ENCODE data around the gene CAMTA2. TPM values are rescaled to one million over a fixed set of nuclear protein-coding genes. Genes with fewer than 3 reads are reported as not detected.
"Not testable (repeated sequence)": the region's sequence is repeated elsewhere in the genome, so short reads cannot be mapped to it uniquely, and the experiment has no call there.

The CAMTA2 gene
- total RNA-seq, 1 experiment from 2014 or later: 9.5 TPM

- H3K9me2 ChIP-seq (replicated peaks; ENCODE audit: insufficient read depth, low read length): no peaks in the 10 kb centered on the region
- no peaks in the 10 kb centered on the region for H3K4me1 ChIP-seq (ENCODE audit: low read length)
- DNase-seq: no peak
- no peak within 1 kb of the TSS for H3K9ac ChIP-seq (ENCODE audit: low read length)
- H2AFZ ChIP-seq (ENCODE audit: low read length): no peak within 1 kb of the TSS
- H4K20me1 ChIP-seq (ENCODE audit: insufficient read depth, low read depth, low read length): no peaks in the 10 kb centered on the region
- no peaks in the 10 kb centered on the region; the same call in 1 of the 2 replicates for H3K36me3 ChIP-seq (ENCODE audit: insufficient read depth, low read length)
- H3K79me2 ChIP-seq (ENCODE audit: low read length): peaks cover 1% of the 10 kb centered on the region; the same call in 1 of the 2 replicates
- no peak within 1 kb of the TSS for H3K4me2 ChIP-seq (ENCODE audit: low read depth, low read length, poor library complexity, severe bottlenecking)
- no peak within 1 kb of the TSS for H3K27ac ChIP-seq (ENCODE audit: low read length)
- no peaks in the 10 kb centered on the region for H3K27me3 ChIP-seq (ENCODE audit: low read length)
- H3K9me3 ChIP-seq (ENCODE audit: low read length): no peaks in the 10 kb centered on the region
- H3K4me3 ChIP-seq (ENCODE audit: low read length): no peak within 1 kb of the TSS
Measured at GRCh38 chr17:4931963-4932362, 55.5 kb downstream of the CAMTA2 start, which contains the start of gene GP1BA. GP1BA (plus strand) TSS chr17:4932277; CDS start chr17:4932605, 328 bp downstream.

GRCh38 chr17:4928881-4929280 lies 58.6 kb downstream of the CAMTA2 start:
- H3K36me3 ChIP-seq (ENCODE audit: insufficient read depth, low read length): no peaks in the 10 kb centered on the region
- no peaks in the 10 kb centered on the region for H3K9me3 ChIP-seq (ENCODE audit: low read length)
- H3K79me2 ChIP-seq (ENCODE audit: low read length): no peaks in the 10 kb centered on the region
- no peak for DNase-seq
- H3K27ac ChIP-seq (ENCODE audit: low read length): no peak overlapping the region
- H3K9ac ChIP-seq (ENCODE audit: low read length): no peak overlapping the region
- no peaks in the 10 kb centered on the region for H4K20me1 ChIP-seq (ENCODE audit: insufficient read depth, low read depth, low read length)
- no peak overlapping the region for H3K4me2 ChIP-seq (ENCODE audit: low read depth, low read length, poor library complexity, severe bottlenecking)
- no peaks in the 10 kb centered on the region for H3K27me3 ChIP-seq (ENCODE audit: low read length)
- H2AFZ ChIP-seq (ENCODE audit: low read length): no peak overlapping the region
- no peaks in the 10 kb centered on the region for H3K9me2 ChIP-seq (replicated peaks; ENCODE audit: insufficient read depth, low read length)
- H3K4me3 ChIP-seq (ENCODE audit: low read length): no peak overlapping the region
- H3K4me1 ChIP-seq (ENCODE audit: low read length): no peaks in the 10 kb centered on the region

GRCh38 chr17:4926577-4927335 lies 60.7 kb downstream of the CAMTA2 start:
- H3K4me3 ChIP-seq (ENCODE audit: low read length); H3K9me2 ChIP-seq (replicated peaks; ENCODE audit: insufficient read depth, low read length); H3K27me3 ChIP-seq (ENCODE audit: low read length); H3K27ac ChIP-seq (ENCODE audit: low read length); H3K4me2 ChIP-seq (ENCODE audit: low read depth, low read length, poor library complexity, severe bottlenecking); H3K36me3 ChIP-seq (ENCODE audit: insufficient read depth, low read length); H3K9ac ChIP-seq (ENCODE audit: low read length); H2AFZ ChIP-seq (ENCODE audit: low read length); H3K4me1 ChIP-seq (ENCODE audit: low read length); DNase-seq; H3K9me3 ChIP-seq (ENCODE audit: low read length); H4K20me1 ChIP-seq (ENCODE audit: insufficient read depth, low read depth, low read length); H3K79me2 ChIP-seq (ENCODE audit: low read length): not testable (repeated sequence)

- Histone ChIP-seq H3K27ac (ENCODE audit: low read length) (no peak overlapping the region), H3K79me2 (ENCODE audit: low read length) (no peaks in the 10 kb centered on the region), H3K4me3 (ENCODE audit: low read length) (no peak overlapping the region), H3K4me2 (ENCODE audit: low read depth, low read length, poor library complexity, severe bottlenecking) (no peak overlapping the region), H4K20me1 (ENCODE audit: insufficient read depth, low read depth, low read length) (no peaks in the 10 kb centered on the region), H3K36me3 (ENCODE audit: insufficient read depth, low read length) (no peaks in the 10 kb centered on the region), H3K4me1 (ENCODE audit: low read length) (no peaks in the 10 kb centered on the region), H3K9ac (ENCODE audit: low read length) (no peak overlapping the region), H3K27me3 (ENCODE audit: low read length) (no peaks in the 10 kb centered on the region), H3K9me2 (replicated peaks; ENCODE audit: insufficient read depth, low read length) (no peaks in the 10 kb centered on the region), H3K9me3 (ENCODE audit: low read length) (no peaks in the 10 kb centered on the region), H2AFZ (ENCODE audit: low read length) (no peak overlapping the region)
- no peak for DNase-seq
Measured at GRCh38 chr17:4921320-4921719, 66.2 kb downstream of the CAMTA2 start.

- no peaks in the 10 kb centered on the region for H4K20me1 ChIP-seq (ENCODE audit: insufficient read depth, low read depth, low read length)
- no peak overlapping the region for H3K9ac ChIP-seq (ENCODE audit: low read length)
- no peaks in the 10 kb centered on the region for H3K9me3 ChIP-seq (ENCODE audit: low read length)
- no peak overlapping the region for H3K4me2 ChIP-seq (ENCODE audit: low read depth, low read length, poor library complexity, severe bottlenecking)
- no peaks in the 10 kb centered on the region for H3K9me2 ChIP-seq (replicated peaks; ENCODE audit: insufficient read depth, low read length)
- H3K79me2 ChIP-seq (ENCODE audit: low read length): no peaks in the 10 kb centered on the region
- no peaks in the 10 kb centered on the region for H3K27me3 ChIP-seq (ENCODE audit: low read length)
- no peak overlapping the region for H3K4me3 ChIP-seq (ENCODE audit: low read length)
- no peaks in the 10 kb centered on the region for H3K36me3 ChIP-seq (ENCODE audit: insufficient read depth, low read length)
- H2AFZ ChIP-seq (ENCODE audit: low read length): no peak overlapping the region
- H3K27ac ChIP-seq (ENCODE audit: low read length): no peak overlapping the region
- no peak for DNase-seq
- no peaks in the 10 kb centered on the region for H3K4me1 ChIP-seq (ENCODE audit: low read length)
Measured at GRCh38 chr17:4920351-4921048, 67.0 kb downstream of the CAMTA2 start.

GRCh38 chr17:4919511-4920047 lies 67.9 kb downstream of the CAMTA2 start:
- Histone ChIP-seq H3K27me3 (ENCODE audit: low read length) (no peaks in the 10 kb centered on the region), H2AFZ (ENCODE audit: low read length) (no peak overlapping the region), H3K36me3 (ENCODE audit: insufficient read depth, low read length) (no peaks in the 10 kb centered on the region), H4K20me1 (ENCODE audit: insufficient read depth, low read depth, low read length) (no peaks in the 10 kb centered on the region), H3K9me2 (replicated peaks; ENCODE audit: insufficient read depth, low read length) (no peaks in the 10 kb centered on the region), H3K4me2 (ENCODE audit: low read depth, low read length, poor library complexity, severe bottlenecking) (no peak overlapping the region), H3K4me3 (ENCODE audit: low read length) (no peak overlapping the region), H3K4me1 (ENCODE audit: low read length) (no peaks in the 10 kb centered on the region), H3K79me2 (ENCODE audit: low read length) (no peaks in the 10 kb centered on the region), H3K9ac (ENCODE audit: low read length) (no peak overlapping the region), H3K9me3 (ENCODE audit: low read length) (no peaks in the 10 kb centered on the region), H3K27ac (ENCODE audit: low read length) (no peak overlapping the region)
- DNase-seq: no peak

Small RNAs within 50 kb of the gene (small RNA-seq; reads per million reads assigned to genes)
- gene MIR6864 (0.16 reads per million), gene MIR6865 (not detected)

Other genes starting within 250 kb of the CAMTA2 start
- gene ZMYND15, start 247.8 kb downstream of the CAMTA2 start, total RNA-seq (2014; rRNA removed; shearing (Covaris generic); ENCODE audit: low replicate concordance): not detected in 2 replicates
- 1.3 and 2.2 TPM in 2 replicates for gene CXCL16, start 247.7 kb downstream of the CAMTA2 start, total RNA-seq (2014; rRNA removed; shearing (Covaris generic); ENCODE audit: low replicate concordance)
- not detected in 2 replicates for gene TM4SF5, start 215.8 kb downstream of the CAMTA2 start, total RNA-seq (2014; rRNA removed; shearing (Covaris generic); ENCODE audit: low replicate concordance)
- not detected in 2 replicates for gene VMO1, start 201.3 kb downstream of the CAMTA2 start, total RNA-seq (2014; rRNA removed; shearing (Covaris generic); ENCODE audit: low replicate concordance)
- not detected in 2 replicates for gene GLTPD2, start 198.7 kb downstream of the CAMTA2 start, total RNA-seq (2014; rRNA removed; shearing (Covaris generic); ENCODE audit: low replicate concordance)
- 118 and 168 TPM in 2 replicates for gene PSMB6, start 191.5 kb downstream of the CAMTA2 start, total RNA-seq (2014; rRNA removed; shearing (Covaris generic); ENCODE audit: low replicate concordance)
- 13.1 and 23.3 TPM in 2 replicates for gene PLD2, start 180.5 kb downstream of the CAMTA2 start, total RNA-seq (2014; rRNA removed; shearing (Covaris generic); ENCODE audit: low replicate concordance)
- 28.7 and 56.6 TPM in 2 replicates for gene MINK1, start 154.3 kb downstream of the CAMTA2 start, total RNA-seq (2014; rRNA removed; shearing (Covaris generic); ENCODE audit: low replicate concordance)
- 0.26 and 0.43 TPM in 2 replicates for gene C17orf107, start 88.1 kb downstream of the CAMTA2 start, total RNA-seq (2014; rRNA removed; shearing (Covaris generic); ENCODE audit: low replicate concordance)
- 0.11 and 0.22 TPM in 2 replicates for gene CHRNE, start 84.6 kb downstream of the CAMTA2 start, total RNA-seq (2014; rRNA removed; shearing (Covaris generic); ENCODE audit: low replicate concordance)
- gene GP1BA, start 55.4 kb downstream of the CAMTA2 start, total RNA-seq (2014; rRNA removed; shearing (Covaris generic); ENCODE audit: low replicate concordance): not detected in 2 replicates
- gene SLC25A11, start 47.6 kb downstream of the CAMTA2 start, total RNA-seq (2014; rRNA removed; shearing (Covaris generic); ENCODE audit: low replicate concordance): 79.0 and 79.1 TPM in 2 replicates
- gene RNF167, start 47.4 kb downstream of the CAMTA2 start, total RNA-seq (2014; rRNA removed; shearing (Covaris generic); ENCODE audit: low replicate concordance): 49.9 and 50.5 TPM in 2 replicates
- gene PFN1, start 39.1 kb downstream of the CAMTA2 start, total RNA-seq (2014; rRNA removed; shearing (Covaris generic); ENCODE audit: low replicate concordance): 748 and 1,567 TPM in 2 replicates
- 31.1 and 31.6 TPM in 2 replicates for gene ENO3, start 36.6 kb downstream of the CAMTA2 start, total RNA-seq (2014; rRNA removed; shearing (Covaris generic); ENCODE audit: low replicate concordance)
- 24.6 and 40.7 TPM in 2 replicates for gene SPAG7, start 19.9 kb downstream of the CAMTA2 start, total RNA-seq (2014; rRNA removed; shearing (Covaris generic); ENCODE audit: low replicate concordance)
- not detected in 2 replicates for gene INCA1, start 9.8 kb upstream of the CAMTA2 start, total RNA-seq (2014; rRNA removed; shearing (Covaris generic); ENCODE audit: low replicate concordance)
- gene KIF1C, start 10.3 kb upstream of the CAMTA2 start, total RNA-seq (2014; rRNA removed; shearing (Covaris generic); ENCODE audit: low replicate concordance): 10.2 and 19.0 TPM in 2 replicates
- gene SLC52A1, start 47.8 kb upstream of the CAMTA2 start, total RNA-seq (2014; rRNA removed; shearing (Covaris generic); ENCODE audit: low replicate concordance): not detected in 2 replicates
- 0.63 and 0.72 TPM in 2 replicates for gene ZFP3, start 90.8 kb upstream of the CAMTA2 start, total RNA-seq (2014; rRNA removed; shearing (Covaris generic); ENCODE audit: low replicate concordance)
- 11.3 and 19.7 TPM in 2 replicates for gene ZNF232, start 124.2 kb upstream of the CAMTA2 start, total RNA-seq (2014; rRNA removed; shearing (Covaris generic); ENCODE audit: low replicate concordance)
- not detected in 2 replicates for gene USP6, start 128.4 kb upstream of the CAMTA2 start, total RNA-seq (2014; rRNA removed; shearing (Covaris generic); ENCODE audit: low replicate concordance)
- 14.5 and 23.0 TPM in 2 replicates for gene ZNF594, start 204.2 kb upstream of the CAMTA2 start, total RNA-seq (2014; rRNA removed; shearing (Covaris generic); ENCODE audit: low replicate concordance)
- gene SCIMP, start 247.2 kb upstream of the CAMTA2 start, total RNA-seq (2014; rRNA removed; shearing (Covaris generic); ENCODE audit: low replicate concordance): 0.67 TPM in 1 of 2 replicates, not detected in the other

Data from Karpas-422 (cell line).